ENCODE results near the gene SNN.

SNN gene

GRCh38 chr16:11666103-11667055, 1.9 kb upstream of the SNN start:
- DNase-seq: no peak

- DNase-seq: no peak
Observed at GRCh38 chr16:11667221-11667823, 933 bp upstream of the SNN start.

GRCh38 chr16:11668623-11669379, 546 bp downstream of the SNN start:
- DNase-seq: peak in 17 of 56 donors; percentile 17 to 63 (median 30)

DNA sequence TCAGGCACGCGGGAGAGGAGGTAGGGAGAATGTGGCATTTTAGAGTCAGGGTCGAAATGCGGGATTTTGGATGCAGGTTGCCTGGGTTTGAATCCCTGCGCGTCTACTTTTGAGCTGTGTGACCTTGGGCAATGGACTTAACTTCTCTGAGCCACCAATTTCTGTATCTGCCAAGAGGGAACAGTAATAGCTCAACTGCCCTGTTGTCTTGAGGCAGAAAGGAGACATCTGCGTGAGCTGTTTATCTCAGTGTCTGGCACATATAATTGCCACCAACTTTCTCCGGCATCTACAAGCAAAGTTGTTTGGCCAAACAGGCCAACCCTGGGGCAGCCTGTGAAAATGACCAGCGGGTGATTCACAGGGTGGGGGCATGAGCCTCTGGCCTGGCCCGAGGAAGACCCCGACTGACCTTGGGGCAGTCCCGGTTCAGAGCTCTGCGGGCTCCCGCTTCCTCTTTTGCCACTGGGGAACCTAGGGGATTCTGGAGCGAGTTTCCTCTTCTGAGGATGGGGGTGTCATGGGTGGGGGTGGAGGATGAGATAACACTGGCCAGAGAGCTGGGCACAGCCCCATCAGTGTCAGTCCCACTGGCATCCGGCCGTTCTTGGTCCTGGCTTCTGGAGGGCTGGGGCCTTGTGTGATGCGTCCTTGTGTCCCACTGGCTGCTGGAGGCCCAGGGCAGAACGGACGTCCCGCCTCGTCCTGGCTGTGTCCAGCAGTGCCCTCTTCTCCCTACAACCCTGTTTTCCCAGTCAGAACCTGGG, 1.3 kb downstream of the SNN start:
- DNase-seq: peak in 34 of 56 donors; percentile 12 to 69 (median 42)

- peak in 5 of 56 donors; percentile 15 to 52 (median 44) for DNase-seq
Observed at GRCh38 chr16:11670171-11671131, 2.2 kb downstream of the SNN start.

GRCh38 chr16:11671271-11671670, 3.0 kb downstream of the SNN start:
- no peak for DNase-seq

DNA sequence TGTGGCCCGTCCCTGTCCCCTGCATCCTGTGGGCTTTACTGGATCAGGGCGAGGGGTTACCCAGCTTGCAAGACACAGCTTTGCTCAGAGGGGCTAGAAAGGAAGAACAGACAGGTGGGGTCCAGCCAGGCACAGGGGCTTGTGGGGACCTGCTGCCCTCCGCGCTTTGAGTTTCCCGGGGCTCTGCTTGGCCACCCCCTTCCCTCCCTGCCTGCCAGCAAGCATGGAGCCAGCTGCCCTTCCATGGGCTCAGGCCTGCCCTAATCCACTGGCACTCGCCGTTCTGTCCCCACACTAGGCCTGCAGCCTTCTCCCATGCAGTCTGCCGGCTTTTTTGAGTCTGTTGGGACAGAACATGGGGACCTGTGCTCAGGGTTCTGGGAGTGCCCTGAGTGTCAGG, 3.4 kb downstream of the SNN start:
- peak in 1 of 56 donors; percentile 16 for DNase-seq

DNA sequence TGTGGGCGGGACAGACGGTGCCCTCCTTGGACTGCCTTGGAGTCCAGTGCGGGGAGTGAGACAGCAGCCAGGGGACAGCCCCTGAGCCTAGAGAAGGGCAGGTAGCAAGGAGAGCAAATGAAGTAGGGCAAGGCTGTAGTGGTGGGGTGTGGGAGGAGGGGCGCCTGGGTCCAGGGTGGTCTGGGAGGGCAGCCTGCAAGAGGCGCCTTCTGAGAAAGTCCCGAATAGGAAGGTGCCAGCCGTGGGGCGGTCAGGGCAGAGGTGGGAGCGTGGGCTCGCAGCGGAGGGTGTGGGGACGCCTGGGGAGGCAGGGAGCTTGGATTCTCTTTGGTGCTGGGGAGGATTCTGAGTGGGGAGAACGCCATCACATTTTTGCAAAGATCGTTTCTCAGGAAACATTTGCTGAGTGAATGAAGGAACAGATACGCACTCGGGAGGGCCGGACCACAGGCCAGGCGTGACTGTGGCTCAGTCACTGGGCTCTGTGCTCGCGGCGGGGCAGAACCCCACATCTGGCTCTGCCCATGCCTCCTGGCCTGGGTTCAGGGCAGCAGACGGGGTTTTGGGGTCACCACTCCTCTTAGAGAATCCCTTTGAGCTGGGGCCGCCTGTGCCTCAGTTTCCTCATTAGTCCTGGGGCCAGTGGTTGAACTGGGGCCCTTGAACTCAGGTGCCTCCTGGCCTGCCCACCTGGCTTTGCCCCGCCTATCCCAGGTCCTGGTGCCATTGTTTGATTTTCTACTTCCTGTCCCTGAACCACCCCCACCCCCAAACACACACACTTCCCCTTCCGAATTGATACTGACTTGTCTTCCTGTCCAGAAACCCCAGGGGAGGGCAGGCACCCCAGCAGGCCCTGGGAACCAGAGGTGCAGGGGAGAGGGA, 4.2 kb downstream of the SNN start:
- DNase-seq: peak in 1 of 56 donors; percentile 23

DNA sequence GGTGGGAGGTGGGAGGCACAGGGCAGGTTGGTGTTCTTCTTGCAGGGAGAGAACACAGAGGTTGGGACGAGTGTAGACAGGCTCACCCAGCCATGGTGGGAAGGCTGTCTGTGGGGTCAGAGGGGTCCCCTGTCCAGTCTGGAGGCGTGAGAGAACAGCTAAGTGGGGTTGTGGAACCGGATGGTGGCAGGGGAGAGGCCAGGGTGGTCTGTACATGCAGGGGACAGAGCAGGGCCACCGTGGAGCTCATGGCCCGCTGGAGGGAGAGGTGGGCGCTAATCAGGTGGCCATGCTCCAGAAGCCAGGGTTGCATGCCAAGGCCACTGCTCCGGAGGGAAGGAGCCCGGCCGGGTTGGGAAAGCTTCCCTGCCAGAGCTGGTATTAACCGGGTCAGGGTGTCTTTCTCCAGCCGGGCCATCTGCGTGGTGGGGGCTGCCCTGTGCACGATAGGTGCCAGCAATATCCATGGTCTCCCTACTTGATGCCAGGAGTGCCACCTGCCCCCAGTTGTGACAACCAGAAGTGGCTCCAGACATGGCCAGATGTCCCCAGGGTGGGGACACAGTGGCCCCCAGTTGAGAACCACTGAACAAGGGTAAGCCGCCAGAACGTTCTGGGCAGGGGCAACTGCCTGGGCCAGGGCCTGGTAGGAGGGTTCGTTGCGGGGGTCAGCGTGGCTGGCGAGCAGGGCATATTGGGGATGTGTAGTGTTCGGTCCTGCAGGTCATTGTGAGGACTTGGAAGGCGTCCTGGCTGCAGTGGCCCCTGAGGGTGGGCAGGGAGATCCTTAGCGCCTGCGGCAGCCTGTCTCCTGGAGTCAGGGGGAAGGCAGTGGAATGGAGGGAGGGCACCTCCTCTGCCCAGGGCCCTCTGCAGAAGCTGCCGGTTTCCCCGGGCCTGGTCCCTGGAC, 5.1 kb downstream of the SNN start:
- peak in 13 of 56 donors; percentile 12 to 60 (median 31) for DNase-seq

- peak in 1 of 56 donors; percentile 21 for DNase-seq
Observed at GRCh38 chr16:11674001-11674817, 6.0 kb downstream of the SNN start.

GRCh38 chr16:11674818-11675560, 6.7 kb downstream of the SNN start:
- DNase-seq: peak in 2 of 56 donors; percentile 15 to 20

- DNase-seq: peak in 13 of 56 donors; percentile 16 to 55 (median 38)
Observed at GRCh38 chr16:11675561-11676511, 7.6 kb downstream of the SNN start.

DNA sequence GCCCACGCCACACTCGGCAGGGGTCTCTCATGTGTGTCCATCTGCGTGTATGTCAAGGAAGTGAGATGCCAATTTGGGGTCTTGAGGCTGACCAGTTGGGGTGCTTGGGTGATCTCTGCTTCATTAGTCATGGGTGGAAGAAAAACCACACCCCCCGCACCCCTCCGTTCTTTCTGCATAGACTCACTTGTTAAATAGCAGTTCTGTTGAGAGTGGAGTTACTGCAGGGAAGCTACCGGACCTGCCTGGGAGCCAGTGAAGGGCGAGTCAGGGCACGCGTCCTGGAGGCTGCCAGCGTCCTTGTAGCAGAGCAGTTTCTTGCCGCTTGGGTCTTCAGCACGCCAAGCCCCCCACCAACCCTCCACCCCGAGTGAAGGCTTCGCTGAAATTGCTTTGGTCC, 8.5 kb downstream of the SNN start:
- no peak for DNase-seq

GRCh38 chr16:11677451-11677951, 9.2 kb downstream of the SNN start:
- DNase-seq: no peak

Measured in nucleus accumbens (tissue), 56 donors.